ENCODE measurements around the gene OR51G2. TPM values are rescaled to one million over a fixed set of nuclear protein-coding genes. Genes with fewer than 3 reads are reported as not detected.

OR51G2 gene
- total and polyA plus RNA-seq, 2 donors (not counting 1 experiment from before 2014, with no cell fraction given): not detected

GRCh38 chr11:4882543-4882942, 36.6 kb downstream of the OR51G2 start:
- Histone ChIP-seq H4K20me1 (ENCODE audit: control insufficient read depth, insufficient read depth, low read length, poor library complexity, severe bottlenecking) (no peaks in the 10 kb centered on the region), H3K4me3 (ENCODE audit: control extremely low read depth in 1 of 5, extremely low read depth in 1 of 5, insufficient read depth in 1 of 5, low read depth in 2 of 5, low read length in 4 of 5) (no peak overlapping the region), H3K36me3 (replicated peaks in 1 of 2; ENCODE audit: control extremely low read depth in 1 of 2, control insufficient read depth in 1 of 2, extremely low read depth in 1 of 2, insufficient read depth in 2 of 2, low read length in 1 of 2) (no peaks in the 10 kb centered on the region), H3K9me3 (ENCODE audit: control extremely low read depth in 1 of 3, control insufficient read depth in 2 of 3, insufficient read depth in 1 of 3, low read length in 2 of 3) (peaks cover 0 to 1% (median 0%) of the 10 kb centered on the region in 3 donors), H2AFZ (ENCODE audit: insufficient read depth, low read depth, low read length, poor library complexity, severe bottlenecking) (no peak overlapping the region), H3K9ac (ENCODE audit: low read length) (no peak overlapping the region), H3K27me3 (replicated peaks in 1 of 4; ENCODE audit: control extremely low read depth in 1 of 4, control insufficient read depth in 3 of 4, insufficient read depth in 4 of 4, low read length in 3 of 4) (no peaks in the 10 kb centered on the region), H3K4me2 (replicated peaks; ENCODE audit: low read depth, low read length, poor library complexity, severe bottlenecking) (no peak overlapping the region), H3K27ac (ENCODE audit: low read length in 2 of 2) (no peak overlapping the region), H3K4me1 (ENCODE audit: control insufficient read depth in 2 of 2, insufficient read depth in 2 of 2, low read length in 2 of 2) (no peaks in the 10 kb centered on the region), H3K79me2 (ENCODE audit: control insufficient read depth, insufficient read depth, low read length) (no peaks in the 10 kb centered on the region)
- intact Hi-C loops (cut with micrococcal nuclease): no loop called here
- ATAC-seq (ENCODE audit: low read depth): no peak
- Mint-ChIP-seq H3K4me1 (no peaks in the 10 kb centered on the region), H3K4me3 (no peak overlapping the region), H3K27me3 (peaks cover 4% of the 10 kb centered on the region), H3K27ac (no peak overlapping the region), H3K9me3 (ENCODE audit: insufficient read depth) (no peaks in the 10 kb centered on the region)
- WGBS (ENCODE audit: insufficient coverage): 89% methylated on average over 3 of the region's 5 CpGs
- ChIA-PET CTCF (no interaction called here), POLR2A (no interaction called here)
- no peak for DNase-seq
- TF ChIP-seq EZH2 (IDR thresholded peaks at IDR 0.05; ENCODE audit: borderline replicate concordance, insufficient read depth, low read depth, low read length, poor library complexity, severe bottlenecking) (no peak), CTCF (IDR thresholded peaks at IDR 0.05) (no peak)

- Histone ChIP-seq H3K4me1 (ENCODE audit: control insufficient read depth in 2 of 2, insufficient read depth in 2 of 2, low read length in 2 of 2) (no peaks in the 10 kb centered on the region), H4K20me1 (ENCODE audit: control insufficient read depth, insufficient read depth, low read length, poor library complexity, severe bottlenecking) (no peaks in the 10 kb centered on the region), H3K9me3 (ENCODE audit: control extremely low read depth in 1 of 3, control insufficient read depth in 2 of 3, insufficient read depth in 1 of 3, low read length in 2 of 3) (peaks cover 0 to 1% (median 0%) of the 10 kb centered on the region in 3 donors), H3K36me3 (replicated peaks in 1 of 2; ENCODE audit: control extremely low read depth in 1 of 2, control insufficient read depth in 1 of 2, extremely low read depth in 1 of 2, insufficient read depth in 2 of 2, low read length in 1 of 2) (no peaks in the 10 kb centered on the region), H2AFZ (ENCODE audit: insufficient read depth, low read depth, low read length, poor library complexity, severe bottlenecking) (no peak within 1 kb of the TSS), H3K4me3 (ENCODE audit: control extremely low read depth in 1 of 5, extremely low read depth in 1 of 5, insufficient read depth in 1 of 5, low read depth in 2 of 5, low read length in 4 of 5) (no peak within 1 kb of the TSS), H3K27me3 (replicated peaks in 1 of 4; ENCODE audit: control extremely low read depth in 1 of 4, control insufficient read depth in 3 of 4, insufficient read depth in 4 of 4, low read length in 3 of 4) (no peaks in the 10 kb centered on the region), H3K9ac (ENCODE audit: low read length) (no peak within 1 kb of the TSS), H3K79me2 (ENCODE audit: control insufficient read depth, insufficient read depth, low read length) (no peaks in the 10 kb centered on the region), H3K27ac (ENCODE audit: low read length in 2 of 2) (no peak within 1 kb of the TSS), H3K4me2 (replicated peaks; ENCODE audit: low read depth, low read length, poor library complexity, severe bottlenecking) (no peak within 1 kb of the TSS)
- ATAC-seq (ENCODE audit: low read depth): no peak
- Mint-ChIP-seq H3K9me3 (ENCODE audit: insufficient read depth) (no peaks in the 10 kb centered on the region), H3K4me1 (no peaks in the 10 kb centered on the region), H3K4me3 (no peak within 1 kb of the TSS), H3K27ac (no peak within 1 kb of the TSS), H3K27me3 (peaks cover 2% of the 10 kb centered on the region)
- ChIA-PET CTCF (no interaction called here), POLR2A (no interaction called here)
- intact Hi-C loops (cut with micrococcal nuclease): no loop called here
- TF ChIP-seq EZH2 (IDR thresholded peaks at IDR 0.05; ENCODE audit: borderline replicate concordance, insufficient read depth, low read depth, low read length, poor library complexity, severe bottlenecking) (no peak), CTCF (IDR thresholded peaks at IDR 0.05) (no peak)
- no peak for DNase-seq
- WGBS (ENCODE audit: insufficient coverage): 89% methylated on average over 8 of the region's 8 CpGs
Measured at GRCh38 chr11:4881860-4882500, 37.2 kb downstream of the OR51G2 start, which contains the start of gene OR51T1. TSS of gene OR51T1 (plus strand) at chr11:4881900. CDS start at chr11:4881900, 0 bp downstream.

Data from B cell (primary cell).